Esophagus squamous epithelium (tissue), 4 donors: Measurements from ENCODE around the gene RECK.

Source experiments
- CTCF ChIP-seq, 6 experiments: fragments of 450-650 bp in 4 of 6; fragments of 200-600 bp in 2 of 6; sonication (generic) in 2 of 6; IDR thresholded peaks; one replicate each; pipeline ENCODE4 v1.5.1; 2016 to 2019; ENCODE audit warnings: antibody characterized with exemption in 6 of 6, mild to moderate bottlenecking in 4 of 6, moderate library complexity in 4 of 6
- POLR2A ChIP-seq, 4 donors: fragments of 450-650 bp; IDR thresholded peaks; one replicate each; pipeline ENCODE4 v1.6.1; 2017; ENCODE audit warnings: antibody characterized with exemption in 4 of 4, mild to moderate bottlenecking in 4 of 4, moderate library complexity in 3 of 4

- TF ChIP-seq CTCF (IDR thresholded peaks at IDR 0.05) = no peak
- TF ChIP-seq POLR2A (IDR thresholded peaks at IDR 0.05) = no peak
These were observed 137.1 kb downstream of the RECK start for GRCh38 chr9:36173861-36174260.
